Measurements from ENCODE around the gene HLCS.

DNA sequence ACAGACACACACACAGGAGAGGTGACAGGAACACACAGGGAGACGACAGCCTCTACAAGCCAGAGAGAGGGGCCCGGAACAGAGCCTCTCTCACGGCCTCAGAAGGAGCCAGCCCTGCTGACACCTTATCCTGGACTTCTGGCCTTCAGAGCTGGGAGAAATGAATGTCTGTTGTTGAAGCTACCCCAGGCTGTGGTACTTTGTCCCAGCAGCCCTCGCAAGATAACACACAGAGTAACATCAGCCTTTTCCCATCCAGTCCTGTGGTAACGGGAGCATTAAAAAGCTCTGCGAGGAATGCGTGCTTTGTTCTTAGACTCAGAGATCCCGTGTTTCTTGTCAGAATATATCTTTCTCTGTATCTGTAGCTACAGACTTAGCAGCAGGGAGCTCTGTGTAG is 136.4 kb downstream of the HLCS start:
- no peak for TF ChIP-seq CTCF (conservative IDR thresholded peaks at IDR 0.05; ENCODE audit: low read depth, low read length)
- no peak for TF ChIP-seq POLR2A (IDR thresholded peaks at IDR 0.05; ENCODE audit: low read depth, low read length)
- no peak for TF ChIP-seq SMC3 (IDR thresholded peaks at IDR 0.05; ENCODE audit: low read depth, low read length)
- TF ChIP-seq RAD21 (IDR thresholded peaks at IDR 0.05; ENCODE audit: low read length) = no peak
- TF ChIP-seq RFX5 (IDR thresholded peaks at IDR 0.05; ENCODE audit: low read depth, low read length) = no peak
- no peak for TF ChIP-seq MAZ (IDR thresholded peaks at IDR 0.05; ENCODE audit: borderline replicate concordance, low read depth, low read length)
- TF ChIP-seq BHLHE40 (IDR thresholded peaks at IDR 0.05; ENCODE audit: low read depth, low read length) = no peak
- no peak for TF ChIP-seq MAFK (IDR thresholded peaks at IDR 0.05; ENCODE audit: low read depth, low read length)
- TF ChIP-seq MXI1 (IDR thresholded peaks at IDR 0.05; ENCODE audit: borderline replicate concordance, low read depth, low read length) = no peak

Data from IMR-90 (cell line).